Calu3 (cell line): Measurements from ENCODE around the gene MOV10. TPM values are rescaled to one million over a fixed set of nuclear protein-coding genes. Genes with fewer than 3 reads are reported as not detected.

ENCODE experiments used
- BruUV-seq: library from RNA; stranded (reverse); fragments of 400-500 nt; replicated peaks from 2 replicates; lab custom pipeline; 2021; lab: Mats Ljungman, UMichigan
- CTCF ChIA-PET: fragments of 300-600 bp; sonication (Branson Sonifier 250); formaldehyde crosslinking; loops from one replicate; lab custom pipeline; 2022; ENCODE audit warnings: antibody characterized with exemption; lab: Charles Lee
- DNase-seq: peaks from one replicate; pipeline ENCODE4 v3.0.0; 2022
- H3K27ac Mint-ChIP-seq: one replicate; pipeline ENCODE4 v1.8.0; 2022; ENCODE audit warnings: mixed read lengths; ENCODE audit not compliant: unreplicated experiment
- H3K27me3 Mint-ChIP-seq: one replicate; pipeline ENCODE4 v1.8.0; 2022; ENCODE audit warnings: mixed read lengths; ENCODE audit not compliant: unreplicated experiment
- H3K36me3 Mint-ChIP-seq: one replicate; pipeline ENCODE4 v1.8.0; 2022; ENCODE audit warnings: mild to moderate bottlenecking, moderate library complexity, mixed read lengths; ENCODE audit not compliant: insufficient read depth, unreplicated experiment
- H3K4me1 Mint-ChIP-seq: one replicate; pipeline ENCODE4 v1.8.0; 2022; ENCODE audit warnings: mild to moderate bottlenecking, low read depth, mixed read lengths; ENCODE audit not compliant: unreplicated experiment
- H3K4me3 Mint-ChIP-seq: one replicate; pipeline ENCODE4 v1.8.0; 2022; ENCODE audit warnings: mild to moderate bottlenecking, low read depth, moderate library complexity, mixed read lengths; ENCODE audit not compliant: unreplicated experiment
- H3K9me3 Mint-ChIP-seq: one replicate; pipeline ENCODE4 v1.8.0; 2022; ENCODE audit warnings: low read depth, mixed read lengths; ENCODE audit not compliant: unreplicated experiment
- intact Hi-C: fragments of 100-400 bp; cut with micrococcal nuclease; formaldehyde crosslinking; loops from one replicate; pipeline ENCODE4 v1.10.0; 2022; ENCODE audit not compliant: unreplicated experiment
- total RNA-seq: library from RNA; stranded (reverse); gene quantifications from 2 replicates; pipeline ENCODE4 v1.2.3, GENCODE V29; 2022
- TF ChIP-seq, protein P1 (sequence below): fragments of 200-600 bp; IDR thresholded peaks from one replicate; pipeline ENCODE4 v1.8.0; 2022; ENCODE audit warnings: antibody characterized with exemption; ENCODE audit not compliant: unreplicated experiment

MOV10 gene
- total RNA-seq, 1 experiment from 2014 or later = 71.4 TPM

DNA sequence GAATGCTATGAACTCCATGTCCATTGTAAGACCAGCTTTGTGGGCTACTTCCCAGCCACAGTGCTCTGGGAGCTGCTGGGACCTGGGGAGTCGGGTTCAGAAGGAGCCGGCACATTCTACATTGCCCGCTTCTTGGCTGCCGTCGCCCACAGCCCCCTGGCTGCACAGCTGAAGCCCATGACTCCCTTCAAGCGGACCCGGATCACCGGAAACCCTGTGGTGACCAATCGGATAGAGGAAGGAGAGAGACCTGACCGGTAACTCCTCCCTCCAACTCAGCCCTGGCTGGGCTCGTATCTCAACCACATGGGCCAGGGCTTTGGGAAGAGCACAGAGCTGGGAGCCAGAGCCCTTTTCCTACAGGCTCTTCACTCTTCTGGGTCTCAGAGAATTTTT lies 15.4 kb downstream of the MOV10 start:
- CTCF ChIA-PET = interaction anchor here (0.6 kb wide), 1 partner anchor 29 kb away, joined by 3 read pairs; no protein-coding TSS in a partner anchor
- DNase-seq = no peak
- BruUV-seq = no TSS peak
- Mint-ChIP-seq H3K27ac (no peak overlapping the region), H3K36me3 (peaks cover 5% of the 10 kb centered on the region), H3K4me1 (no peaks in the 10 kb centered on the region), H3K9me3 (no peaks in the 10 kb centered on the region), H3K27me3 (no peaks in the 10 kb centered on the region), H3K4me3 (no peak overlapping the region)
- TF ChIP-seq, protein P1, sequence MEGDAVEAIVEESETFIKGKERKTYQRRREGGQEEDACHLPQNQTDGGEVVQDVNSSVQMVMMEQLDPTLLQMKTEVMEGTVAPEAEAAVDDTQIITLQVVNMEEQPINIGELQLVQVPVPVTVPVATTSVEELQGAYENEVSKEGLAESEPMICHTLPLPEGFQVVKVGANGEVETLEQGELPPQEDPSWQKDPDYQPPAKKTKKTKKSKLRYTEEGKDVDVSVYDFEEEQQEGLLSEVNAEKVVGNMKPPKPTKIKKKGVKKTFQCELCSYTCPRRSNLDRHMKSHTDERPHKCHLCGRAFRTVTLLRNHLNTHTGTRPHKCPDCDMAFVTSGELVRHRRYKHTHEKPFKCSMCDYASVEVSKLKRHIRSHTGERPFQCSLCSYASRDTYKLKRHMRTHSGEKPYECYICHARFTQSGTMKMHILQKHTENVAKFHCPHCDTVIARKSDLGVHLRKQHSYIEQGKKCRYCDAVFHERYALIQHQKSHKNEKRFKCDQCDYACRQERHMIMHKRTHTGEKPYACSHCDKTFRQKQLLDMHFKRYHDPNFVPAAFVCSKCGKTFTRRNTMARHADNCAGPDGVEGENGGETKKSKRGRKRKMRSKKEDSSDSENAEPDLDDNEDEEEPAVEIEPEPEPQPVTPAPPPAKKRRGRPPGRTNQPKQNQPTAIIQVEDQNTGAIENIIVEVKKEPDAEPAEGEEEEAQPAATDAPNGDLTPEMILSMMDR = no peak
- intact Hi-C loops = no loop called here

DNA sequence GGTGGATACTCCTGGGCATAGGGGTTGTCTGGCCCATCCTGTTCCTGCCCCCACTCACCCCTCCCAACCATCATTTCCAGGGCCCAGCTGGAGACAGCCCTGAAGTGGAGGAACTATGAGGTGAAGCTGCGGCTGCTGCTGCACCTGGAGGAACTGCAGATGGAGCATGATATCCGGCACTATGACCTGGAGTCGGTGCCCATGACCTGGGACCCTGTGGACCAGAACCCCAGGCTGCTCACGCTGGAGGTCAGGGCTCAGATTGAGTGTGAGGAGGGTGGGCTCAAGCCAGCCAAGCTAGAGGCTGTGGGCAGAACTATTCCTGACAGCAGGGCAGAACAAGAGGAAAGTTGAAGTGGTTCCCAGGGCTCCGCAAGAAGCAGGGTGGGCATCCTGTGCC lies 18.2 kb downstream of the MOV10 start:
- no peaks in the 10 kb centered on the region for H3K4me1 Mint-ChIP-seq
- no peak for DNase-seq
- H3K36me3 Mint-ChIP-seq = peaks cover 5% of the 10 kb centered on the region
- no peak overlapping the region for H3K4me3 Mint-ChIP-seq
- intact Hi-C loops = no loop called here
- H3K27me3 Mint-ChIP-seq = no peaks in the 10 kb centered on the region
- no TSS peak for BruUV-seq
- TF ChIP-seq, protein P1 = no peak
- H3K27ac Mint-ChIP-seq = no peak overlapping the region
- no peaks in the 10 kb centered on the region for H3K9me3 Mint-ChIP-seq
- CTCF ChIA-PET = no interaction called here

- no peak overlapping the region for H3K4me3 Mint-ChIP-seq
- peaks cover 8% of the 10 kb centered on the region for H3K36me3 Mint-ChIP-seq
- intact Hi-C loops = no loop called here
- TF ChIP-seq, protein P1 = no peak
- BruUV-seq = no TSS peak
- no peaks in the 10 kb centered on the region for H3K27me3 Mint-ChIP-seq
- no peak for DNase-seq
- H3K27ac Mint-ChIP-seq = no peak overlapping the region
- CTCF ChIA-PET = interaction anchor here (1.5 kb wide), 1 partner anchor 19 kb away, joined by 3 read pairs; the partner anchor contains the start of gene MOV10
- no peaks in the 10 kb centered on the region for H3K9me3 Mint-ChIP-seq
- peaks cover 5% of the 10 kb centered on the region for H3K4me1 Mint-ChIP-seq
Measured at GRCh38 chr1:112693821-112694220, 19.4 kb downstream of the MOV10 start.

DNA sequence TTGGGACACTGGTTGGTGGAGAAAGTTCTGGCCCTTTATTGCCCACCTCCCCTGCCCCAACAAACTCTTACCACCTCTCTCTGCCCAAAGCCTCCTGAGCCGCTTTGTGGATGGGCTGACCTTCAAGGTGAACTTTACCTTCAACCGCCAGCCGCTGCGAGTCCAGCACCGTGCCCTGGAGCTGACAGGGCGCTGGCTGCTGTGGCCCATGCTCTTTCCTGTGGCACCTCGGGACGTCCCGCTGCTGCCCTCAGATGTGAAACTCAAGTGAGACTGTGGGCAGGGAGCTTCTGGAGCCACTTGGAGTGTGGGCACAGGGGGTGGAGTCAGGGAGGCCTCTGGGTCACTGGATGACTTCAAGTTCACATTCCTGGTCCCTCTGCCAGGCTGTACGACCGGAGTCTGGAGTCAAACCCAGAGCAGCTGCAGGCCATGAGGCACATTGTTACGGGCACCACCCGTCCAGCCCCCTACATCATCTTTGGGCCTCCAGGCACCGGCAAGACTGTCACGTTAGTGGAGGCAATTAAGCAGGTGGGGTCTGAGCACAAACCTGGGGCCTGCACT lies 20.0 kb downstream of the MOV10 start:
- TF ChIP-seq, protein P1 = no peak
- no peak for DNase-seq
- no peaks in the 10 kb centered on the region for H3K27me3 Mint-ChIP-seq
- peaks cover 11% of the 10 kb centered on the region for H3K4me1 Mint-ChIP-seq
- H3K9me3 Mint-ChIP-seq = no peaks in the 10 kb centered on the region
- peaks cover 11% of the 10 kb centered on the region for H3K36me3 Mint-ChIP-seq
- no TSS peak for BruUV-seq
- H3K27ac Mint-ChIP-seq = no peak overlapping the region
- no peak overlapping the region for H3K4me3 Mint-ChIP-seq
- CTCF ChIA-PET = interaction anchor here (1.5 kb wide), 1 partner anchor 20 kb away, joined by 3 read pairs; the partner anchor contains the start of gene MOV10
- intact Hi-C loops = no loop called here
